GM18861 (cell line): Measurements from ENCODE around the gene PLXDC2.
"Not testable (repeated sequence)": the region's sequence is repeated elsewhere in the genome, so short reads cannot be mapped to it uniquely, and the experiment has no call there.

Experiments
- ATAC-seq: cut with Tn5 transposase; IDR thresholded peaks from one replicate; pipeline ENCODE4 v1.9.1; 2021; ENCODE audit not compliant: unreplicated experiment

The PLXDC2 gene

DNA sequence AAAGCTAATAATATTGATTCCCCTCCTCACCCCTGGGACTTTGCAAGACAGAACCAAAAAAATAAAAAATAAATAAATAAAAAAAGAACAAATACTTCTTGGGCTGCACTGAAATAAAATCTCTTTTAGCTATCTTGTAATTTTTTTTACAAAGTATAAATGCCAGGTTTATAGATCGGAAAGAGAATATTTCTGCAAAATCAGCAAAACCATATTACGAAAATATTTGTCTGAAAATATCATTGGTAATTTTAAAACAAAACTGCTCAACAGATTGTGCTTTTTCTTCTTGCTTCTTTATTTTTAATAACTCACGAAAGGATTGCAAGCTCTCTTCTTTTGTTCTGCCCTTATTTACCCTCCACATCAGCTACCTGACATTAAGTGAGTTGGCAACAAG lies 213.3 kb downstream of the PLXDC2 start:
- ATAC-seq: no peak

DNA sequence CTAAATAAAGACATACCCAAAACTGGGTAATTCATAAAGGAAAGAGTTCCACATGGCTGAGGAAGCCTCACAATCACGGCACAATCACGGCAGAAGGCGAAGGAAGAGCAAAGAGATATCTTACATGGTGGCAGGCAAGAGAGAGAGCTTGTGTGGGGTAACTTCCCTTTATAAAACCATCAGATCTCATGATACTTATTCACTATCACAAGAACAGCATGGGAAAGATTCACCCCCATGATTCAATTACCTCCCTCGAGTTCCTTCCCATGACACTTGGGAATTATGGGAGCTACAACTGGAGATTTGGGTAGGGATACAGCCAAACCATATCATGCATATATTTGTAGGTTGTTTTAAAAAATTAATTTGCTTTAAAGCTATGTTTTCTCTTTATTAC lies 217.2 kb downstream of the PLXDC2 start:
- ATAC-seq: no peak

DNA sequence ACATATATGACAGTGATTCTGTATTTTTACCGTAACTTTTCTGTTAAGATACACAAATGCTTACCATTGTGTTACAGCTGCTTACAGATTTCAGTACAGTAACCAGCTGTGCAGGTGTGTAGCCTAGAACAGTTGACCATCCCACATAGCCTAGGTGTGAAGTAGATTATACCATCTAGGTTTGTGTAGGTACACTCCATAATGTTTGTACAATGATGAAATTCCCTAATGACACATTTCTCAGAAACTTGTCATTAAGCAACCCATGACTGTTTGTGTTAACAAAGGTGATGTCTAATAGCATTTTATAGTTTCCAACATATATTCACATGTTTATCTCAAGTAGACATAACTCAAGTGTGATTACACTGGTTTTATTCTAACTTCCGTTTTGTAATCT lies 218.5 kb downstream of the PLXDC2 start:
- no peak for ATAC-seq

DNA sequence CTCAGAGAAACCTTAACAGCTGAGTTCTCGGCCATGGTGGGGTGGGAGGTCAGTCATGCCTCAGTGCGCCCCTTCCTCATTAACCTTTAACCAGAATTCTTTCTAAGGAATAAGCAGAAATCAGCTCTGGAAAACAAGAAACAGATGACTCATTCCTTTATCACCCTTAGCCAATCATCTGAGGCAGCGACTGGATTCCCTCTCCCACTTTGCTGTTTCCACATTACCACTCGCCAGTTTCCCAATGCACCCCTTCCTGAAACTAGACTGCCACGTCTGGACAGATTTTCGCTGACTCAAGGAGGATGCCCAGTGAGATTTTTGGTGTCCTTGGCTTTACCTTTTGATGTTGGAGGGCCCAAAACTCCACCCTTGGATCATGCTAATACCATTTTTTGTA lies 223.8 kb downstream of the PLXDC2 start:
- no peak for ATAC-seq

DNA sequence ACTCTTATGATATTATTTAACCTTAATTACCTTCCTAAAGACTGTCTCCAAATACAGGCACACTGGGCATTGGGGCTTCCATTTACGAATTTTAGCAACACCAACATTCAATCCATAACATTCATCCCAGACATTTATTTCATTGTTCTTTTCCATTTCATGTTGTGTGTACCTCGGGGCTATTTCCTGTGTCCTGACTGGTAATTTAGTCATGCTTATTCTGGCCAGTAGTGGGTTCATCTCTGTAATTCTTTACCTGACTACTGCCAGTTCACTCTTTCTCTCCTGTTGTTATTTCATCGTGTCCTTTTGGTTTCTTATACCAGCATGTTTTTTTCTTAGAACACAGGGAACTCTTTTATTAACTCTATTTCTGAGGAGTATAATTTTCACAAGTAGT lies 225.7 kb downstream of the PLXDC2 start:
- ATAC-seq: no peak

DNA sequence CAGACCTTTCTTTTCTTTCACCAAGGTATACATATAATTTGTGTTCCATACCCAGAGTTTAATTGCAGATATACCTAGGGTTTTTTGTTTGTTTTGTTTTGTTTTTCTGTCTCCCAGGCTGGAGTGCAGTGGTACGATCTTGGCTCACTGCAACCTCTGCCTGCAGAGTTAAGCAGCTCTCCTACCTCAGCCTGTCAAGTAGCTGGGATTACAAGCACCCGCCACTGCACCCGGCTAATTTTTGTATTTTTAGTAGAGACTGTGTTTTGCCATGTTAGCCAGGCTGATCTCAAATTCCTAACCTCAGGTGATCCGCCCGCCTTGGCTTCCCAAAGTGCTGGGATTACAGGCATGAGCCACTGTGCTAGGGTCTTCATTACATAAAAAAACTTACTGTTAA lies 228.9 kb downstream of the PLXDC2 start:
- ATAC-seq: not testable (repeated sequence)

DNA sequence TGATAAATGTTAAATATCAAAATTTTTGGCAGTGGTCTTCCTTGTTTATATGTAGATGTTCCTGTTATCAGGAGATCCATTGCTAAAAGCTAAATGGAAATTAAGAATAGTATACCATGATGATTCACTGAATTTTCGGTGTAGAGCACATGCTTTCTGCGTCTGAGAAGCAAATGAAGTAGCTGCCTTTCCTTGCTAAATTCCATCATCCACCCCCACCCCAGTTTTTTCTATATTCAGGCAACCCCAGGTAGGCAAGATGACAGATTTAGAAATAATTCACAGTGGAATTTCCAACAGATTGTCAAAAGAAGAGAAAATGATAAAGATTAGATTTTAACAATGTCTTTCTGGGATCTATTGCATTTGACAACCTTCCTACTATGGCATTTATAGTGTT lies 231.9 kb downstream of the PLXDC2 start:
- no peak for ATAC-seq

DNA sequence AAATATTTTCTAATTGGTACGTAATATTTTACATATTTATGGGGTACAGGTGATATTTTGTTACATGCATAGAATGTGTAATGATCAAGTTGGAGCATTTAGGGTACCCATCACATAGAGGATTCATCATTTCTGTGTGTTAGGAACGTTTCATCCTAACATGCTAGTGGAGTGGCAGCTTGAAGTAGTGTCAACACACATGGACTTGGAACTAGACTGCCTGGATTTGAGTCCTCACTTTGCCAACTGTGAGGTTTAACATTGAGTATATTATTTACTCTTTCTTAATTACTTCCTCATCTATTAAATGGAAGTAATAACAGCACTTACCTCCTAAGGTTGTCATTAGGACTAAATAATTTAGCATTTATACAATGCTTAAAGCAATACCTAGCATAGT lies 241.9 kb downstream of the PLXDC2 start:
- no peak for ATAC-seq

DNA sequence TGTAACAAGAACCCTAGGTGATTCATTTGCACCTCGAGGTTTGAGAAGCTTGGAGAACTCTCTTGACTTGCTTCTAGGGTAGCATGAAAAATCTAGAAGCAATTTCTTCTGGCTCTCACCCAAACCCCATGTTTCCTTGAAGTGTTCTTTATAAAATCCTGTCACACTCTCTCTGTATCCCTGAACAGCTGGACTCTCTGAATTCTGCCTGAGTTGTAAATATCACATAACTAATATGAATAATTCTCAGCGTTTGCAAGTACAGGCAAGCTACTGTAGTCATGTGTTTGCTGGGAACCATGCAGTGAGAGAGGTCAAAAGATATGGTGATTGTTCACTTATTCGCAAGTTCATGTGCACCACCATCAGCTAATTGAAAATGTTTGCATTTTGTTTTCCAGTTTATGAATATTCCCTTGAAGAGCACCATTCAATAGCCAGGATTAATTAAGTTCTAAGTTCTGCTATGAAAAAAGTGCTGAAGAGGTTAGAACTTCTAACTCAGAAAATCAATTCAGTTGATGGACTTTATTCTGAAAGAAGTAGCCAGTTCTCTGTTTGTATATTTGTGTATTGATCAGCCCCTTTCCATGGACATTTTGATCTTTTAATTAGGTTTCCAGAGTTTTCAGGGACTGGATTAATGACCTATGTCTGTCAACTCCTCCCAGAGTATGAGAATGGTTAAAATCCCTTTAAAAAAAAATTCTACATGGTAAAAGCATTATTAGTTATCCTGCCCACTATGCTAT lies 243.0 kb downstream of the PLXDC2 start:
- ATAC-seq: no peak

DNA sequence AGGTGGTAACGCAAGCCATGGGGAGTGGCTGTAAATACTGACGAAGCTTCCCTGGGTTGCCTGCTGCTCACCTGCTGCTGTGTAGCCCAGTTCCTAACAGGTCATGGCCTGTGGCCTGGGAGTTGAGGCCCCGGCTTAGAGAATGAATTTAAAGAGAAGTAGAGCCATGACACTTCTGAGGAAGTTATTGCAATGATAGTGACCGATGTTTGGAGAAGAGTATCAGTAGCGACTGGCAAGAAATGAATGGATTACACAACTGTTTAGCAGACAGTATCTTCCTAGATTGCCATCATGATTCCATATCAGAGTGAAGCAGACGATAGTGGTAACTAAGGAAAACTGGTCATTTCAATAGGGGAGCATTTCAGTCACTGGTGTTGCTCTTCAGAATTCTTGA lies 249.6 kb downstream of the PLXDC2 start:
- no peak for ATAC-seq

DNA sequence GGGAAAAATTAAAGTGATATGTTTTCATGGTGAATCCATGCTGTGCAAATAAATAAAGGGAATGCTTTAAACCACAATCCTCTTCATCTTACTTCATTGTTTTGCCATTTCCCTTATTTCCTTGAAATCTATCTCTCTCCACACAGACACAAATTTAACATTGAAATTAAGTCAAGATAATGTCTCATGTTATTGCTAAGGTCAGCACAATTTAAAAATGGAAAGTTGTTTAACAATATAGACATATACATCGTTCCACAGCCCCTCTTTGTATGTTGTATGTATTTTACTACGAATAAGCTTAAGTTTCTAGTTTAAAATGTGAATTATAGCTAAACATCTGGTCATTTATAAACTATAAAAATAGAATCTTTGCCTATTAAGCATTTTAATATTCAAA lies 256.9 kb downstream of the PLXDC2 start:
- ATAC-seq: no peak

DNA sequence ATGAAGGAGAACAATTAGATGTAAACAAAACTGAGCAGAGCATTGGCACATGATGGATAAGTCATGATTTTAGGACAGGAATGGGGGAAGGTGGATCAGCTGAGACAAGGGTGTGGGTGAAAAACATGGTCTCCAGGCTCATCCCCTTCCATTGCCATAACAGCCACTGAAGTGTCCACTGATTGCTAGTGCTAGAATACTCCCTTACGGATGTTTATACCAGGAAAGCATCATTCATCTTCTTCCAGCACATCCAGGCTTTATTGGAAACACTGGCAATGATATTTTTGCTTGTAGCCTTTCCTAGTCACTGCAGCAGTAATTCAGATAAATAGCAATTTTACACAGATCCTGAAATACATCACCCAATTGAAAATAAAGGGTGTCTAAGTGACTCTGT lies 259.5 kb downstream of the PLXDC2 start:
- no peak for ATAC-seq

DNA sequence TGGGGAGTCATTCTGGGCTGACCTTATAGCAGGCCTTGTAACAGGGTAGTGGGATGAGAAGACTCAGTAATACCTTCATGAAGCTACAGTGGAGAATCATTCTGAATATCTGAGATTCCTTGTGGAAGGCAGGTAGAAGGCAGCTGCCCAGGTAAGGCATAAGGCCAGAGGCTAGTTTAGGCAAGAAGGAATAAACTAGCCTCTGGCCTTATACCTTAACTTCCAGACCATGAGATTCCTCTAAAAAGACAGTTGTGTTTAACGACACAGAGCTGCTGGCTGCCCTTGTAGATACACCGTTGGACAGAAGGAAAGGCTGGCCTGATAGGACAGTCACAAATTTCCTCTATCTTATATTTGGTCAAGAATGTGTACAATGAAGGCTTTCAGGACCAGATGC lies 268.2 kb downstream of the PLXDC2 start:
- ATAC-seq: no peak

DNA sequence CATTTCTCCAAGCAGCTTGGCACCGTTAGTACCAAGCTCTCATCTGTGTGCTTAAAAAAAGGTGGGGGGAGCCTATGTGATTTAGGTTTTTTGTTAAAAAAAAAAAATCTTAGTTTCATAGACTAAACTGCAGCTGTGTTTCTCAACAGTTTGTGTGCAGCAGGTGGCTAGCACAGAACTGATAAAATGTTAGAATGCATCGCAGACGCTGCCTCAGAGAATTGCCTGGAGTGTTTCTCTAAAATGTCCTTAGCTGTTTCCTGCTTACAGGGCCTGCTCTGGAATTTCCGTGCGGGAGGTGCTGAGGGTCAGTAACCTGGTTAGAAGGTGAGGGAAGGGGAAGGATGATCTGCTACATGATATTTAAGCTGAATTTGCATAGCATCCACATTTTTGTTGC lies 268.9 kb downstream of the PLXDC2 start:
- ATAC-seq: no peak

DNA sequence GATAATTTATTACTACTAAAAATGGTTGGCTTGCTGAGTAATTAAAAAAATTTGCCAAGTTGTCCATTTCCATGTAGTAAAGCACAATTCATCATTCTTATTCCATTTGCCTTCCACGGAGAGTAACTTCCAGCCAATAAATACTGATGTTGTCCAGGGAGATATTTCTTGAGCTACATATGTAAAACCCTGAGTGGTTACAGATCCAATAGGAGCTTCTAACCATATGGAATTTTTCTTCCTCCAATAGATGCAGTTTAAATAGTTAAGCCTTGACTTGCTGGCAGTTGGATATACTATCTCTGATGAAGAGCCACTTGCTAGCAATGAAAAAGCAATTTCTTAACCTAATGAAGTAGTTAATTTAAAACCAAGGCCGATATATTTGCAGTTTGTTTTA lies 271.1 kb downstream of the PLXDC2 start:
- no peak for ATAC-seq

DNA sequence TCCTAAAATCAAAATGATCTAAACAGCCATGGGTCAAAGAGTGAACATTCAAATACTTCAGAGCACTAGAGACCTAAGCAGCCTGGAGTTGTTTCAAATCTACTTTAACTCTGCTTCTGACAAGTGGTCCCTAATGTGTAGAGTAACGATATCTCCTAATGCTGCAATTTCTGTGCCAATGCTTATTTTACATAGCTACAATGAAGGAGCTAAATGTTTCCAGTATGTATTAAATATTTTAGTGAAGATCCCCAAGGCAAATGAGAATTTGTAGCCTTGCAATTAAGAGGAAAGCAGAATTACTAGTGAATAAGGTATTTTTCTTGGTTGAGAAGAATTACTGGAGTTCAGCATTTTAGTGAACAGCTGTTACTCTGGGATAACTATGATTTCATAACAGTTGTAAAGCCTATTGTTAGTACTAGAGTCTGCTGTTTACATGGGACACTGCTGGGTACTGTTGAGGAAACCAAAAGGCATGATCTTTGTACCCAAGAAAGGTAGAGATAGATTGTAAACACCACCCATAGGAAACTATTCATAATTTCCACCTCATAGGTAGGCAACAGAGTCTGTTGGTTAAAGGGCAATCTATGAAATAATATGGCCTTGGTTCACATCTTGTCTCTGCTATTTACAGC lies 271.9 kb downstream of the PLXDC2 start:
- no peak for ATAC-seq

DNA sequence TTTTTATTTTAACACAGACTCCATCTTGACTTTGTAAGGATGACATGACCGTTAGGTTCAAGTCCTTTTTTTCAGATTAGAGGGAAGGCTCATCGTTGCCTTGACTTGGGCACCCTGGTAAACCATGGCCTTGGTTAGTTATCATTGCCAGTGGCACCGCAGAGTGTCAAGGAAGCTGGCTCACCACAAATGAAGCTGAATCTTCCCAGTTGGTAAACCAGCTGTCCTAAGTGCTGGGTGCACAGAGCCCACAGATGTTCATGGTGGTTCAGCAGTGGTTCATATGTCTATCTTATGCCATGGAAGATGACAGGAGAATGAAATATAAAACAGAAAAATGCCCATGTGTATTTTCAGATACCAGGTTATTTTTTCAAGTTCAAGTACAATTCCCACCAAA lies 273.6 kb downstream of the PLXDC2 start:
- ATAC-seq: no peak

DNA sequence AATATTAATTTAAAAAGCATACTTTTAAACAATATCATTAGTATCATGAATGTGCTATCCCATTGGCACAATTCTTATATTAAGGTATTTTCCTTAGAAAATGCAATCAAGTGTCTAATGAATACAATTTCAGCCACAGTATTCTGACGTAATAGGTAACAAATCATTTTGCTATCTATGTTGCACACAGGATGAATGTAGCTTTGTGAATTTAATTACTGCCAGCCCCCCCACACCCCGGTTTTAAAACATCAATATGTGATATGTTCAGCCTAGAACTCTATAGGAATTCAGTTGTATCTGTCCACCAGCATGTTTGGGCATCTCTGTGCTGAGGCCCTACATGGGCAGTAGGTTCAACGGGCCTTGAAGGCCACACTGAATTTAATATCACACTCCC lies 274.6 kb downstream of the PLXDC2 start:
- ATAC-seq: no peak

DNA sequence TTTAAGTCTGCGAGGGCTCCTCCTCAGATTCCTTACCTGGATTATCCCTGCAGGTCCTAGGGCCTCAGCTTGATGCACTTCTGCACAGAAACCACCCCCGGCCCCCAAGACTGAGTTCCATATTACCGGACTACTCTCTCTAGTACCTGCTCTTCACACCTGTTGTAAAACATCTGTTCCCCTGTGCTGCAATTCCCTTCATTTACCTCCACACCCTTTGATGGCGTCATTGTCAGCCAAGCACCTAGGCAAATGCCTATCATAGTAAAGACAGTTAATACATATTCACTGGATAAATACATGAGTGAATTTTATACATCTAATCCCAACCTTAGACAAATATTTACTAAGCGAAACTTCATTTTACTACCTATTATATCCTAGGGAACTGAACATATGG lies 275.5 kb downstream of the PLXDC2 start:
- ATAC-seq: no peak

DNA sequence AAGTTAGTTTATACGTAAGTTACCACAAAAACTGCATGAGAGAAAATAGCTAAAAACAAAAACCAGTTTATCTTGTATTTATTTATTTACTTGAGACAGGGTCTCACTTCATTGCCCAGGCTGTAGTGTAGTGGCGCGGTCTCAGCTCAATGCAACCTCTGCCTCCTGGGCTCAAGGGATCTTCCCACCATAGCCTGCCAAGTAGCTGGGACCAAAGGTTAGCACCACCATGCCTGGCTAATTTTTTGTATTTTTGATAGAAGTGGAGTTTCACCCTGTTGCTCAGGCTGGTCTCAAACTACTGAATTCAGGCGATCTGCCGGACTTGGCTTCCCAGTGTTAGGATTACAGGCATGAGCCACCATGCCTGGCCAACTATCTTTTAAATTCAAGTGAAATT lies 277.4 kb downstream of the PLXDC2 start:
- no peak for ATAC-seq

DNA sequence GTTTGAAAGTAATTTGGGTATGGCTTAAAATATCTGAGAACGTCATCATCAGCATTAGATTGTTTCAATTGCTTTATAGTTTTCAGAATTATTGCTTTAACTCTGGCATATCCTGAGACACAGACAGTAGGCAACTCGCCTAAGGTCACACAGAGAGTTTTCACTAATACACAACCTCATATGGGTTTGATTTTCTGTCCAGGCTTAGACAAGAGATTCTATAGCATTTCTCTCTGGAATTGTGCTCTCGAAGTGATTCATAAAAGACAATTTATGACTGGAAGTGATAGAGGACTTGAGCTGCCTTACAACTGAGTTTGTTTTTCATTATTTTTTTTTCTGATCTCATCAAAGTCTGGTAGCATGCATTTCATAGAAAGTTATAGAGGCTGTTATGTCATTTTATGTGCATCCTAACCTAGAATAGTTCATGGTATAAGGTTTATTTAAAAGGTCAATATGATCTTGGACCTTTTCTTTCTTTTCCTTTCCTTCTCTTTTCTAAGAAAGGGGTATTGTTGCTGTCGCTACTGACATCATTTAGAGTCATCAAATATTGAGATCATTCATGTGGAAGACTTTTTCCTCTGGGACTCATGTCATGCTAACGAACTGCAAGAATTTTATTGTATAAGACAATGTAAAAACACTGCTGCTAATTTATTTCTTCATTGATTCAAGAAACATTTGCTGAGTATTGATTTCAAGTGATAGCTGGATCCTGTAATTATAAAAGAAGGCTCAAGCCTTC lies 278.2 kb downstream of the PLXDC2 start:
- no peak for ATAC-seq

DNA sequence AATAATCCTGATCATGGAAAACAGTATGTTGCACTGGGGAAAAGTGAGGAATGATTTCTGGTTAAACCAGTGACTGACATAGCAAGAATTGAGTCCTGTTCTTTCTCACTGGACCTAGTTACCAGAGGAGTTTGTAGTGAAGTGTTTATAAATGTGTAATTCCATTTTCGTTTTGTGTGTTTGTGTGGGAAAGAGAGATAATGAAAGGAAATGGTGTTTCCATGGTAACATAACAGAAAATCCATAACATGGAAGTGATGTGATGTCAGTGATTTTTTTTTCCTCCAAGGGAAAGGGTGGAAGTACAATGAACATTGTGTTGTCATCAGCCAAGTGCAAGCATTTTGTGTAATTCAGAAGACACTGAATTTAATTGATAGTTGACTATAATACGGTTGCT lies 283.9 kb downstream of the PLXDC2 start:
- no peak for ATAC-seq
